SU-DHL-6 (cell line): ENCODE measurements around the gene CCL20.

ENCODE experiments used
- EZH2phosphoT487 ChIP-seq: fragments of 200-600 bp; sonication (generic), shearing (Covaris generic); conservative IDR thresholded peaks from 2 replicates; pipeline ENCODE4 v1.6.1; 2018; ENCODE audit warnings: mild to moderate bottlenecking, antibody characterized with exemption, low read length, moderate library complexity, mixed read lengths
- TF ChIP-seq, protein P1 (sequence below): fragments of 200-600 bp; sonication (generic); IDR thresholded peaks from one replicate; pipeline ENCODE4 v1.5.1; 2017; ENCODE audit warnings: antibody characterized with exemption, mild to moderate bottlenecking, low read length, moderate library complexity; ENCODE audit not compliant: insufficient read depth, poor library complexity, severe bottlenecking

DNA sequence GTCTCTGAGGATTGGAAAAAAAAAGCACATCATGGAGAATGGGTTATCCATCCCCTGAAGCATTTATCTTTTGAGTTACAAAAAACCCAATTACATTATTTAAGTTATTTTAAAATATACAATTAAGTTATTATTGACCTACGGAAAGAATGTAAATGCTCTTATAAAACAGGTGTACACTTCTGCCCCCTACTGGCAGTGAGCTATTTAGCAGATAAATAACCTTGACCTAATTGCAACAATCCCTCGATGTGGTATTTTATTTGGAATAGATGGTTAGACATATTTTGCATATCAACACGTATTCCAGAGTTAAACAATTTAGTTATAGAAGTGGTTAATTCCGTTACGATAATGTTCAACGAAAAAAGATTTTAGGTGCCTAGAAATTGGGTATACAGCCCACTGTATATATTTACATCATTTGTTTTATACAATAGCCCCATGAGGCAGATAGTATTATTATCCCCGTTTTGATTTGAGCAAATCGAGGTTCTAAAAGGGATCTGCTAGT is 48.6 kb downstream of the CCL20 start:
- TF ChIP-seq, protein P1, sequence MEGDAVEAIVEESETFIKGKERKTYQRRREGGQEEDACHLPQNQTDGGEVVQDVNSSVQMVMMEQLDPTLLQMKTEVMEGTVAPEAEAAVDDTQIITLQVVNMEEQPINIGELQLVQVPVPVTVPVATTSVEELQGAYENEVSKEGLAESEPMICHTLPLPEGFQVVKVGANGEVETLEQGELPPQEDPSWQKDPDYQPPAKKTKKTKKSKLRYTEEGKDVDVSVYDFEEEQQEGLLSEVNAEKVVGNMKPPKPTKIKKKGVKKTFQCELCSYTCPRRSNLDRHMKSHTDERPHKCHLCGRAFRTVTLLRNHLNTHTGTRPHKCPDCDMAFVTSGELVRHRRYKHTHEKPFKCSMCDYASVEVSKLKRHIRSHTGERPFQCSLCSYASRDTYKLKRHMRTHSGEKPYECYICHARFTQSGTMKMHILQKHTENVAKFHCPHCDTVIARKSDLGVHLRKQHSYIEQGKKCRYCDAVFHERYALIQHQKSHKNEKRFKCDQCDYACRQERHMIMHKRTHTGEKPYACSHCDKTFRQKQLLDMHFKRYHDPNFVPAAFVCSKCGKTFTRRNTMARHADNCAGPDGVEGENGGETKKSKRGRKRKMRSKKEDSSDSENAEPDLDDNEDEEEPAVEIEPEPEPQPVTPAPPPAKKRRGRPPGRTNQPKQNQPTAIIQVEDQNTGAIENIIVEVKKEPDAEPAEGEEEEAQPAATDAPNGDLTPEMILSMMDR = peak; percentile 74
- no peak for TF ChIP-seq EZH2phosphoT487
